Astrocyte (in vitro differentiated cells and primary cell): ENCODE data around the gene HOXA10. TPM values are rescaled to one million over a fixed set of nuclear protein-coding genes. Genes with fewer than 3 reads are reported as not detected.

Experiments used
- DNase-seq: peaks from one replicate; pipeline ENCODE4 v3.0.0-alpha.2; 2010; ENCODE audit warnings: low read depth
- FAIRE-seq: peaks from 2 replicates; lab custom pipeline; 2011; peaks lifted over from hg19 to GRCh38; lab: Jason Lieb, UNC
- H2AFZ ChIP-seq: 2 replicates; pipeline ENCODE4 v1.6.0; 2012; ENCODE audit warnings: low read depth, low read length, inconsistent platforms
- H3K27ac ChIP-seq: 2 replicates; pipeline ENCODE4 v1.5.1; 2011; ENCODE audit warnings: low read depth, low read length, inconsistent platforms
- H3K27me3 ChIP-seq: 2 replicates; pipeline ENCODE4 v1.6.0; 2011; ENCODE audit warnings: low read length, inconsistent platforms; ENCODE audit not compliant: insufficient read depth
- H3K36me3 ChIP-seq: 2 replicates; pipeline ENCODE4 v1.5.1; 2011; ENCODE audit warnings: low read length, inconsistent platforms; ENCODE audit not compliant: insufficient read depth
- H3K4me1 ChIP-seq: 2 replicates; pipeline ENCODE4 v1.5.1; 2011; ENCODE audit warnings: low read length, inconsistent platforms; ENCODE audit not compliant: insufficient read depth
- H3K4me2 ChIP-seq: 2 replicates; pipeline ENCODE4 v1.6.0; 2012; ENCODE audit warnings: low read length, inconsistent platforms
- H3K4me3 ChIP-seq: 2 replicates; pipeline ENCODE4 v1.5.1; 2011; ENCODE audit warnings: low read depth, mild to moderate bottlenecking, low read length, inconsistent platforms; ENCODE audit not compliant: insufficient read depth
- H3K79me2 ChIP-seq: 2 replicates; pipeline ENCODE4 v1.6.0; 2012; ENCODE audit warnings: mild to moderate bottlenecking, low read length, inconsistent platforms; ENCODE audit not compliant: insufficient read depth
- H3K9ac ChIP-seq: 2 replicates; pipeline ENCODE4 v1.6.0; 2012; ENCODE audit warnings: mild to moderate bottlenecking, low read length, inconsistent platforms
- H3K9me3 ChIP-seq: 2 replicates; pipeline ENCODE4 v1.5.1; 2012; ENCODE audit warnings: low read depth, mild to moderate bottlenecking, low read length, inconsistent platforms; ENCODE audit not compliant: insufficient read depth
- H4K20me1 ChIP-seq: 2 replicates; pipeline ENCODE4 v1.6.0; 2012; ENCODE audit warnings: low read length, inconsistent platforms; ENCODE audit not compliant: insufficient read depth
- H3K27ac Mint-ChIP-seq: one replicate; pipeline ENCODE4 v1.8.0; 2021; ENCODE audit warnings: mild to moderate bottlenecking, mixed read lengths; ENCODE audit not compliant: unreplicated experiment
- H3K27me3 Mint-ChIP-seq: one replicate; pipeline ENCODE4 v1.8.0; 2021; ENCODE audit warnings: low read depth, mixed read lengths; ENCODE audit not compliant: unreplicated experiment
- H3K36me3 Mint-ChIP-seq: one replicate; pipeline ENCODE4 v1.8.0; 2021; ENCODE audit warnings: low read depth, mixed read lengths; ENCODE audit not compliant: unreplicated experiment
- H3K4me1 Mint-ChIP-seq: one replicate; pipeline ENCODE4 v1.8.0; 2021; ENCODE audit warnings: low read depth, mixed read lengths; ENCODE audit not compliant: unreplicated experiment
- H3K4me3 Mint-ChIP-seq: one replicate; pipeline ENCODE4 v1.8.0; 2021; ENCODE audit warnings: mild to moderate bottlenecking, moderate library complexity, mixed read lengths; ENCODE audit not compliant: unreplicated experiment
- H3K9me3 Mint-ChIP-seq: one replicate; pipeline ENCODE4 v1.8.0; 2021; ENCODE audit warnings: mild to moderate bottlenecking, mixed read lengths; ENCODE audit not compliant: unreplicated experiment
- EZH2 ChIP-seq: IDR thresholded peaks from 2 replicates; pipeline ENCODE4 v1.6.1; 2012; ENCODE audit warnings: mild to moderate bottlenecking, low read length, inconsistent platforms; ENCODE audit not compliant: insufficient read depth
- total RNA-seq: library from RNA; stranded (reverse); gene quantifications from 2 replicates; pipeline ENCODE4 v1.2.1, GENCODE V29; 2021
- TF ChIP-seq, protein P1 (sequence below): IDR thresholded peaks from 2 replicates; pipeline ENCODE4 v1.5.1; 2011; ENCODE audit warnings: low read depth, mild to moderate bottlenecking, inconsistent platforms, low read length, moderate library complexity; ENCODE audit not compliant: insufficient read depth

Gene HOXA10
- total RNA-seq, 1 donor from 2014 or later, result not detected

DNA sequence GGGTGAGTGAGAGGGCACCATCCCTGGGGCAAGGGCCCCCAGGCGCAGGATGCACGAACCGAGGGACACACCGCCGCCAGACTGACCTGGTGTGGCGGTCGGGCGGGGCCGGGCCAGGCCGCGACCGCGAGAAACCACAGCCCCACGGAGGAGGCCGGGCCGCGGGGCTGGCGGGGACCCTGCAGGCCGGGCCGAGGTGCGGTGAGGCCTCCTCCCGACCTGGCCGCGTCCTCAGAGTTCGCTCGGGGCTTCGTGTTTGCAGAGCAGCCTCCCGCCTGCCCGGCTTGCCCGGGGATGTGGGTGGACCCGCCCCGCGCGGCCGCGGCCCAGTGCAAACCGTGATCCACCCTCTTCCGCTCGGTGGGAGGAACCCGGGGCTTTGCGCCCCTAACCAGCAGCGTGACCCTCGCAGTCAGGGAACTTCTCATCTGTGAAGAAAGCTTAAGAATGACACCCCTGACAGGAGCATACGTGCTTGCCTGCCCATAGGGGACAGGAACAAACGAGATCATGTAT is 46.4 kb upstream of the HOXA10 start:
- Mint-ChIP-seq H3K4me1 (no peaks in the 10 kb centered on the region), H3K36me3 (no peaks in the 10 kb centered on the region), H3K27ac (no peak overlapping the region), H3K9me3 (peaks cover 7% of the 10 kb centered on the region), H3K4me3 (no peak overlapping the region), H3K27me3 (peaks cover 88% of the 10 kb centered on the region)
- FAIRE-seq (no peak), DNase-seq (no peak)
- Histone ChIP-seq H3K9ac (no peak overlapping the region), H3K4me1 (no peaks in the 10 kb centered on the region), H3K4me2 (peak overlapping the region; percentile 8), H3K36me3 (no peaks in the 10 kb centered on the region), H3K4me3 (no peak overlapping the region), H2AFZ (no peak overlapping the region), H3K27ac (no peak overlapping the region), H3K9me3 (peaks cover 6% of the 10 kb centered on the region), H3K27me3 (peaks cover 88% of the 10 kb centered on the region), H4K20me1 (peaks cover 3% of the 10 kb centered on the region), H3K79me2 (no peaks in the 10 kb centered on the region)
- TF ChIP-seq, protein P1, sequence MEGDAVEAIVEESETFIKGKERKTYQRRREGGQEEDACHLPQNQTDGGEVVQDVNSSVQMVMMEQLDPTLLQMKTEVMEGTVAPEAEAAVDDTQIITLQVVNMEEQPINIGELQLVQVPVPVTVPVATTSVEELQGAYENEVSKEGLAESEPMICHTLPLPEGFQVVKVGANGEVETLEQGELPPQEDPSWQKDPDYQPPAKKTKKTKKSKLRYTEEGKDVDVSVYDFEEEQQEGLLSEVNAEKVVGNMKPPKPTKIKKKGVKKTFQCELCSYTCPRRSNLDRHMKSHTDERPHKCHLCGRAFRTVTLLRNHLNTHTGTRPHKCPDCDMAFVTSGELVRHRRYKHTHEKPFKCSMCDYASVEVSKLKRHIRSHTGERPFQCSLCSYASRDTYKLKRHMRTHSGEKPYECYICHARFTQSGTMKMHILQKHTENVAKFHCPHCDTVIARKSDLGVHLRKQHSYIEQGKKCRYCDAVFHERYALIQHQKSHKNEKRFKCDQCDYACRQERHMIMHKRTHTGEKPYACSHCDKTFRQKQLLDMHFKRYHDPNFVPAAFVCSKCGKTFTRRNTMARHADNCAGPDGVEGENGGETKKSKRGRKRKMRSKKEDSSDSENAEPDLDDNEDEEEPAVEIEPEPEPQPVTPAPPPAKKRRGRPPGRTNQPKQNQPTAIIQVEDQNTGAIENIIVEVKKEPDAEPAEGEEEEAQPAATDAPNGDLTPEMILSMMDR, result no peak
- peak; percentile 86 for TF ChIP-seq EZH2

DNA sequence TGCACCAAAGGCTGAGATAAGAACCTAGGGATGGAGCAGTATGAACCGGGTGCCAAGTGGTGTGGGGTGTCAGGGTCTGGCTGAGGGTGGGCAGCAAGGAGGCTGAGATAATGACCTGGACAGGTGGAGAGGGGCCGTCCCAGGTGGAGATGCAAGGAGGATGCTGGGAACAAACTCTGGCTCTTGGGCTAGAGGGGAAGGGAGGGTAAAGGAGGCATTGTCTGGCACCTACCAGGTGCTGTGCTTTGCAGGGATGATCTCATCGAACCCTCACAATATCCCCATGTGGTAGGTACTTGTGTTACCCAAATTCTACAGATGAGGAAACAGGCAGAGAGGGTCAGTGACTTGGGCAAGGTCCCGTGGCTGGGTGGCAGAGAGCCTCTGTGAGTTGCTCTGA is 45.7 kb upstream of the HOXA10 start:
- TF ChIP-seq EZH2, result no peak
- TF ChIP-seq, protein P1, result no peak
- FAIRE-seq (no peak), DNase-seq (no peak)
- H3K27ac Mint-ChIP-seq, result peak overlapping the region; percentile 50
- no peaks in the 10 kb centered on the region for H3K4me1 Mint-ChIP-seq
- H3K9ac ChIP-seq, result no peak overlapping the region
- peaks cover 6% of the 10 kb centered on the region for H3K9me3 ChIP-seq
- H3K79me2 ChIP-seq, result no peaks in the 10 kb centered on the region
- peaks cover 7% of the 10 kb centered on the region for H3K9me3 Mint-ChIP-seq
- H3K36me3 Mint-ChIP-seq, result no peaks in the 10 kb centered on the region
- peaks cover 88% of the 10 kb centered on the region for H3K27me3 Mint-ChIP-seq
- H3K27me3 ChIP-seq, result peaks cover 88% of the 10 kb centered on the region
- no peaks in the 10 kb centered on the region for H3K36me3 ChIP-seq
- H3K4me3 Mint-ChIP-seq, result no peak overlapping the region
- no peaks in the 10 kb centered on the region for H3K4me1 ChIP-seq
- no peak overlapping the region for H3K27ac ChIP-seq
- H3K4me3 ChIP-seq, result no peak overlapping the region
- no peak overlapping the region for H3K4me2 ChIP-seq
- peaks cover 3% of the 10 kb centered on the region for H4K20me1 ChIP-seq
- no peak overlapping the region for H2AFZ ChIP-seq

DNA sequence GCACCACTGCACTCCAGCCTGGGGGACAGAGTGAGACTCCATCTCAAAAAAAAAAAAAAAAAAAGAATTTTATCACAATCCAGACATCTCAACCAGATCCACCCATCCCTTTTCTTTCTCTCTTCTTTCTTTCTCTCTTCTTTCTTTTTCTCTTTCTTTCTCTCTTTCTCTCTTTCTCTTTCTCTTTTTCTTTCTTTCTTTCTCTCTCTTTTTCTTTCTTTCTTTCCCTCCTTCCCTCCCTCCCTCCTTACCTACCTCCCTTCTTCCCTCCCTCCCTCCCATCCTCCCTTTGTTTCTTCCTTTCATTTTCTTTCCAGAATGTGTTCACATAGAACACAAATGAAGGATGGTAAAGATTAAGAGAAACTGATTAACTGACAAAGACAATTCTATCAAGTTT is 43.8 kb upstream of the HOXA10 start:
- Mint-ChIP-seq H3K27me3 (peaks cover 85% of the 10 kb centered on the region), H3K27ac (no peak overlapping the region), H3K36me3 (peaks cover 3% of the 10 kb centered on the region), H3K4me3 (no peak overlapping the region), H3K4me1 (no peaks in the 10 kb centered on the region), H3K9me3 (peaks cover 11% of the 10 kb centered on the region)
- Histone ChIP-seq H3K79me2 (no peaks in the 10 kb centered on the region), H3K9me3 (peaks cover 6% of the 10 kb centered on the region), H3K36me3 (no peaks in the 10 kb centered on the region), H4K20me1 (peaks cover 3% of the 10 kb centered on the region), H3K27ac (no peak overlapping the region), H3K9ac (no peak overlapping the region), H3K4me2 (no peak overlapping the region), H3K4me3 (no peak overlapping the region), H3K27me3 (peaks cover 88% of the 10 kb centered on the region), H3K4me1 (no peaks in the 10 kb centered on the region), H2AFZ (no peak overlapping the region)
- DNase-seq (no peak), FAIRE-seq (no peak)
- TF ChIP-seq, protein P1, result no peak
- TF ChIP-seq EZH2, result no peak
